Left colon (tissue), 2 donors: ENCODE measurements around the gene GCC1. TPM values are rescaled to one million over a fixed set of nuclear protein-coding genes. Genes with fewer than 3 reads are reported as not detected.
"Not testable (repeated sequence)": the region's sequence is repeated elsewhere in the genome, so short reads cannot be mapped to it uniquely, and the experiment has no call there.

Experiments used
- ATAC-seq: fragments of 200-7000 bp; cut with Tn5 transposase; one replicate; pipeline ENCODE4 v1.9.1; 2020; ENCODE audit warnings: mild to moderate bottlenecking, moderate library complexity
- DNase-seq, 2 donors: peaks; one replicate each; pipeline ENCODE4 v3.0.0-alpha.2; 2020
- intact Hi-C, 2 donors: fragments of 100-400 bp; cut with DNase I in 1 of 2; cut with micrococcal nuclease in 1 of 2; formaldehyde crosslinking; loops; one replicate each; pipeline versions ENCODE4 v1.11.2 to v1.14.0; 2022; cut with DNase I, micrococcal nuclease
- total RNA-seq, 2 donors: library from RNA; stranded (reverse); fragmentation: NEBNext Ultra II Directional; extraction: Animal tissue kit (Norgen Biotek cat#: 25700); gene quantifications; one replicate each; pipeline ENCODE4 v1.2.1, GENCODE V29; 2021
- donor health status: DM: no; HTN: no; CAD: no.
- donor health status: DM: yes; HTN: yes; CAD: no.

GCC1 gene
- total RNA-seq, 2 donors from 2014 or later, result 16.4 to 19.0 TPM

DNA sequence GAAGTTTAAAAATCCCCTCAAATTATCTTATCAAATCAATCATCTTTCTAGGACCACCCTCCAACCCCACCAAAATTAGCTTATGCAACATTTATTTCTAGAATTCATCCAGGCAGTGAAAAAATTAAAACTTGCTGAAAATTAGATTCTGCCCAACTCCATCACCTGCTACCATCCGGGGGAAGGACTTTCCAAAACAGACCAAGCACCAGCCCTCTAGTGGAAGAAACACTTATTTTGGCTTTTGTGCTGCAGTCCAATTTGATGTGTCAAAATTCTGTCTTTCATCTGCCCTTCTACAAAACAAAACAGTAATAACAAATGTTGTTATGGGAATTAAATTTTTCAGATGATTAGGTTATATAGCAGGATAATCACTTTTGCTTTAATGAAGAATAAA is 35.1 kb downstream of the GCC1 start:
- no peak for DNase-seq
- ATAC-seq, result no peak
- intact Hi-C loops, result no loop called here

DNA sequence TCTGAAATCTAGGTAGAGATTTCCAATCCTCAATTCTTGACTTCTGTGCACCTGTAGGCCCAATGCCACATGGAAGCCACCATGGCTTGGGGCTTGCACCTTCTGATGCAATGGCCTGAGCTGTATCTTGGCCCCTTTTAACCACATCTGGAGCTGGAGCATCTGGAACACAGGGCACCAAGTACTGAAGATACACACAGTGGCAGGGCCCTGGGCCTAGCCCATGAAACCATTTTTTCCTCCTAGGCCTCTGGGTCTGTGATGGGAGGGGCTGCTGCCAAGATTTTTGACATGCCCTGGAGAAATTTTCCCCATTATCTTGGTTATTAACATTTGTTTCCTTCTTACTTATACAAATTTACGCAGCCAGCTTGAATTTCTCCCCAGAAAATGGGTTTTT is 39.1 kb downstream of the GCC1 start:
- DNase-seq, result no peak
- no peak for ATAC-seq
- intact Hi-C loops, result no loop called here

- intact Hi-C loops, result no loop called here
- no peak for ATAC-seq
- no peak for DNase-seq
These were observed 43.8 kb downstream of the GCC1 start for GRCh38 chr7:127541548-127541947.

- ATAC-seq, DNase-seq, intact Hi-C loops: not testable (repeated sequence)
These were observed 44.9 kb downstream of the GCC1 start for GRCh38 chr7:127540461-127540860.

GRCh38 chr7:127539116-127539515 is 46.3 kb downstream of the GCC1 start:
- DNase-seq, result no peak
- no peak for ATAC-seq
- intact Hi-C loops, result no loop called here

DNA sequence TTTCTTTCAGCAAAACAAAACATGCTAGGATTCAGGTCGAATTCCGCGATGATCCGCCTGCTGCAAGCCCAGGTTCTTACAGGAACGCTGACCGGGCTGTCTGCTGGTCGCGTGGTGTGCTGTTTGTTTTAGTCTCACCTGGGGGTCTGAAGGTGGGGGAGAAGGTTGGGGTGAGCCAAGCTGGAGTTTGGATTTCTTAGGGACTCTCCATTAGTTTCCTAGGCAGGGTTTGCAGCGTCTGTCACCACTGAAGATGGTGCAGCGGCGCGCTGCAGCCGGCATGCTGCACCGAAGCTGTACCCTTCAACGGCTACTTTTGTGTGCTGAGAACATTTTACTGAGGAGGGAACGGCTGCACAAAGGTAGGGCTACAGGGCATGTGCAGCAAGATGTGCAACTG is 48.7 kb downstream of the GCC1 start:
- DNase-seq (no peak), ATAC-seq (no peak)
- intact Hi-C loops, result no loop called here

GRCh38 chr7:127536394-127536691 is 49.1 kb downstream of the GCC1 start:
- ATAC-seq, result no peak
- no peak for DNase-seq
- intact Hi-C loops, result no loop called here

DNA sequence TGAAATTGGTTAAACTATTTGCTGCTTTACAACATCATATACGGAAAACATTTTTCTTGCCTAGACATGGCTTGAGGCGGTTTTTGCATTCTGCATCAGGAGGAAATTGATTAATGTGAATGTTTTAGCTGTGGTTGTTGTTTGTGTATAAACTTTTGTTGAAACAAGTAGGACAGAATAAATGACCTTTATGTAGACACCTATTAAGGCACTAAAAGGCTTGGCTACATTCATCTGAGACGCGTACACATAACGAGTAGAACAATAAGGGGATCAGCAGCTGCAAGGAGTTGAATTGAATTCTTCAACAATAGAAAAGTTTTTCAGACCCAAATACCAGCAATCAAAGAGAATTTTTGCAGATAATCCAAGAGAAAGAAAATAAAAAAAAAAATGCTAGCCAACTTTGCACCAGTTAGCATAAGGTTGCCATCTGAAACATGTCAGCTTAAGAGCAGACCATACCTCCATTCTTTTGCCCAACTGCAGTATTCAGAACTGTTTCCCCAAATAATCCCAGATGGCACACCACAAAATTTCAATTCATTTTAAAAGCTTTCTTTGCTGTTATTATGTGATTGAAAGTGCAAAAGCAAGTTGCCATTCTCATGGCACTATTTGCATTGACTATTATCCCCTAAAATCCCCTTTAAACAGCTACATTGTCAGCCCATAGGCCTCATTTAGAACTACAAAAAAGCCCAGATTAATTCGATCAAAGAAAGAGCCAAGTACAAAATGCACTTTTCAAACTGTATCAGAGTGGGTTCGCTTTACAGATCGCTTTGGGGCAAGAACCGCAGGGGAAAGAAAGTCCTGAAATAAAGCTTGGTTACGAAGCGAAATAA is 49.6 kb downstream of the GCC1 start:
- DNase-seq (no peak), ATAC-seq (no peak)
- intact Hi-C loops, result no loop called here

DNA sequence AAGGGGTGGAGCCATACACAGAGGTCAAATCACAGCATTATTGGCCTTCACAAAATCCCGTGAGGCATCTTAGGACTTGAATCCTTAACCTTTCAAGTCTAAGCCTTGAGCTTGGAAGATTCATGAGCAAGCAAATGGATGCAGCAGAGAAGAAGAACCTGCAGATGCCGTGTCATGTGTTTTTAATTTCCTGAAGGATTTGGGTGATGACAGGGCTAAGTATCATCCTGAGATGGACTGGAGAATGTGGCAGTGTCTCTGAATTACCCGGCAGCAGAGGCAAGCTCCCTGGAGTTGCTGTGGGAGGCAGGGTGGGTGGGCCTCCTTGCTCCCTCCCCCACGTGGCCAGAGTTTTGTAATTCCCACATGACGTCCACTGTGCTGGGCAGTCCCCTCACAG is 50.8 kb downstream of the GCC1 start:
- ATAC-seq (no peak), DNase-seq (no peak)
- intact Hi-C loops, result no loop called here

- intact Hi-C loops, result no loop called here
- ATAC-seq (no peak), DNase-seq (no peak)
These were observed 52.7 kb downstream of the GCC1 start for GRCh38 chr7:127532736-127533135.

DNA sequence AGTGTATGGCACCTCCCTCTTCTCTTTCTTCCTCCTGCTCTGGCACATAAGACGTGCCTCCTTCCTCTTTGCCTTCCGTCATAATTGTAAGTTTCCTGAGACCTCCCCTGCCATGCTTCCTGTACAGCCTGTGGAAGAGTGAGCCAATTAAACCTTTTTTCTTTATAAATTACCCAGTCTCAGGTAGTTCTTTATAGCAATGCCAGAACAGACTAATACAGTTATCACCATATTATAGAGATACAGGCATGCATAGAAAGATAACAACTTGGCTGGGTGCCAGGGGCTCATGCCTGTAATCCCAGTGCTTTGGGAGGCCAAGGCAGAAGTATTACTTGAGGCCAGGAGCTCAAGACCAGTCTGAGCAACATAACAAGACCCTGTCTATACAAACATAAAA is 53.2 kb downstream of the GCC1 start:
- ATAC-seq, result no peak
- peak in 1 of 2 donors; percentile 4 for DNase-seq
- intact Hi-C loops, result no loop called here

Other genes starting within 250 kb of the GCC1 start
- 10 to 100 TPM; 31.7 to 31.9 TPM for gene ZNF800, start 192.9 kb downstream of the GCC1 start, total RNA-seq
- gene ARF5, start 2.8 kb upstream of the GCC1 start, total RNA-seq, result 100 to 1,000 TPM; 164 to 172 TPM
- 1 to 10 TPM in 1 of 2 donors, under 1 TPM in 1; 0.64 to 1.3 TPM for gene FSCN3, start 8.1 kb upstream of the GCC1 start, total RNA-seq
- gene PAX4, start 32.5 kb upstream of the GCC1 start, total RNA-seq, result 1 to 10 TPM in 1 of 2 donors, under 1 TPM in 1; 0.98 to 1.6 TPM
- 100 to 1,000 TPM; 108 to 123 TPM for gene SND1, start 66.6 kb upstream of the GCC1 start, total RNA-seq